Hematopoietic multipotent progenitor cell treated with erythropoietin and hydrocortisone succinate and interleukin-3 and kit ligand, for 6 days (in vitro differentiated cells): ENCODE data around the gene KRTAP4-7.
A peak's percentile ranks its signal among the peaks of the same experiment; 100 is the strongest.
"Not testable (repeated sequence)": the region's sequence is repeated elsewhere in the genome, so short reads cannot be mapped to it uniquely, and the experiment has no call there.

Experiments
- DNase-seq: peaks from one replicate; pipeline ENCODE4 v3.0.0-alpha.2; 2015

Gene KRTAP4-7

DNA sequence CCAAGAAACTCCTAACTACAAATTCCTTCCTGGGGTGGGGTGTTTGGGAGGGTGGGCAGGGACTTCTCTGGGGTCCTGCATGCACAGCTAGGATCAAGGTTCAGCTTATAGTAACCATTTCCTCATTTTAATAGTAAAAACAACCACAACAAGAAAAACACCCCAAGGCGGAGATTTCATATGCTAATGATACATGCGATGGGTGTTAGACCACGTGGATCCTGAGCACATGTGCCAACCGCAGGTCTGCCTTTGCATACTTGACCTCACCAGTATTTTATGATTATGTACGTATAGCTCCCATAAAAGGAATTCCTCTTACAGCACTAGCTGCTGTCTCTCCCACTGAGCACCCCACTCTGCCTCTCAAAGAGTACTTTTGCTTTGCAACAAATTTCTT lies 32.3 kb downstream of the KRTAP4-7 start:
- DNase-seq, result no peak

DNA sequence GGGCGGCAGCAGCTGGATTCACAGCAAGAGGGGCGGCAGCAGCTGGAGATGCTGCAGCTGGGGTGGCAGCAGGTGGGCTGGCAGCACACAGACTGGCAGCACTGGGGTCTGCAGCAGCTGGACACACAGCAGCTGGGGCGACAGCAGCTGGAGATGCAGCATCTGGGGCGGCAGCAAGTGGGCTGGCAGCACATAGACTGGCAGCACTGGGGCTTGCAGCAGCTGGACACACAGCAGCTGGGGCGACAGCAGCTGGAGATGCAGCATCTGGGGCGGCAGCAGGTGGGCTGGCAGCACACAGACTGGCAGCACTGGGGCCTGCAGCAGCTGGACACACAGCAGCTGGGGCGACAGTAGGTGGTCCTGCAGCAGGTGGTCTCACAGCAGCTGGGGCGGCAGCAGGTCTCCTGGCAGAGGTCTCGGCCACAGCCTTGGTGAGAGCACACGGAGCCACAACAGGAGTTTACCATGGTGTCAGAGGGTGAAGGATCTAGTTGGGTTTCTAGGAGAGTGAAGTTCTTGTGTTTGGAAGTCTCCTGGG lies 34.0 kb downstream of the KRTAP4-7 start, which contains the start of gene KRTAP4-11:
KRTAP4-11 (minus strand) TSS at position 528 of the 541 bp plus-strand sequence; CDS start at position 470, 58 bp downstream.
- not testable (repeated sequence) for DNase-seq

GRCh38 chr17:41118721-41119120 lies 34.8 kb downstream of the KRTAP4-7 start:
- DNase-seq, result no peak

DNA sequence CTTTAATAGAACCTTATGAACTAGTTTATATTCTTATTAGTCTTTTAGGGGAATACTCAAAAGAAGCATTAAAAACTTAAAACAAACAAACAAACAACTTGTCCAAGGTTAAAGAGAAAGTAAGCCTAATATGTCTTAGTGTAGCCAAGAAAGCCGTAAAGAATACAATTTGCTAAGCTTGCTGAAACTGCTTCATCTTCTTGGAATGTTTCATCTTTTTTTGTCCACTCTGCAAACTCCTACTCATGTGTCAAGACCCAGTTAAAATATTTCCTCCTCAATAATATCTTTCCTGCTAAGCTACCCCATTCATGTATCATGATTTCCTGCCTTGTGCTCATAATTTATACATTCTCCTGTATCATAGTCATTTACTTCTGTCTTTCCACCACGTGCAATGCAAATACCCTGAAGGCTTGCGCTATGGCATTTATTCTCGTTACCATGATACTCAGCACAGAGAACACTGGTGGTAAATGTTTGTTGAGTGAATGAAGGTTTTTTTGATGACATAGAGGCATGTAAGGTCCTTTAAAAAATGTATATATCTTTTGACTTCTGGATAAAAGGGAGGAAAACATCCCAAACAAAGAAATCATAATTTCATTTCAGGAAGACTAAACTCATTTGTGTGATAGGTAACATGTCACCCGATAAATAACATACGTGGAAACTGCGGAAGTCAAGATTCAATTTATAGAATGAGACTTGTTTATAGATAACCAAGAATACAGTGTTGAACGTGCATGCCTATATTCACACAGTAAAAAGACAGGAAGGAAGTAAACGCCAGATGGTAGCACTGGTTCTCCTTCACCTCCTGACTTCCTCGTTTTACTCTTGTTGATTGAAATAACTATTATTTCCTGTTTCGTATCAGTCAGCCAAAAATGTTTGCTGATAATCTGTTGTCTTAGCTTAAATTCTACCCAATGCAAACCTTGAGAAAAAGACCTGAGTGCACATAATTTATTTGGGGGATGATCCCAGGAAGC lies 36.0 kb downstream of the KRTAP4-7 start:
- peak; percentile 11 for DNase-seq

DNA sequence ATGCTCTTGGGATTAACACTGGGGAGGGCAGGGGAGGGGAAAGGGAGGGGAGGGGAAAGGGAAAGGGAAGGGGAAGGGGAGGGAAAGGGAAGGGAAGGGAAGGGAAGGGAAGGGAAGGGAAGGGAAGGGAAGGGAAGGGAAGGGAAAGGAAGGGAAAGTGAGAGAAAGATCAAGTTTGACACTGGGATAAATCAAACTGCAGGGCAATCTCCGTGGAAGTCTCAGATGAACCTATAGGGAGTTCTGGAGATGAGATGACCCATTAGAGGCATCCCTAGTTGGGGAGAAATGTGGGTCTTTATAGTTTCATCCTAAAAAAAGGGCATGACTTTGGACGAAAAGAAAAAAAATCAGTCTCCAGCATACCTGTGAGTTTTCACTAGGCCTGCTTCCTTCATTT lies 37.8 kb downstream of the KRTAP4-7 start:
- no peak for DNase-seq

GRCh38 chr17:41123292-41123990 lies 39.5 kb downstream of the KRTAP4-7 start:
- DNase-seq, result not testable (repeated sequence)

GRCh38 chr17:41123991-41124371 lies 40.0 kb downstream of the KRTAP4-7 start, which contains the start of gene KRTAP4-12:
Gene KRTAP4-12 (minus strand): TSS chr17:41124182. CDS start chr17:41124122, 60 bp downstream.
- not testable (repeated sequence) for DNase-seq

GRCh38 chr17:41125064-41125463 lies 41.1 kb downstream of the KRTAP4-7 start:
- DNase-seq, result no peak

- no peak for DNase-seq
Measured at GRCh38 chr17:41126412-41126811, 42.5 kb downstream of the KRTAP4-7 start.

GRCh38 chr17:41127371-41127770 lies 43.4 kb downstream of the KRTAP4-7 start:
- no peak for DNase-seq

- no peak for DNase-seq
Measured at GRCh38 chr17:41131979-41132378, 48.0 kb downstream of the KRTAP4-7 start.

DNA sequence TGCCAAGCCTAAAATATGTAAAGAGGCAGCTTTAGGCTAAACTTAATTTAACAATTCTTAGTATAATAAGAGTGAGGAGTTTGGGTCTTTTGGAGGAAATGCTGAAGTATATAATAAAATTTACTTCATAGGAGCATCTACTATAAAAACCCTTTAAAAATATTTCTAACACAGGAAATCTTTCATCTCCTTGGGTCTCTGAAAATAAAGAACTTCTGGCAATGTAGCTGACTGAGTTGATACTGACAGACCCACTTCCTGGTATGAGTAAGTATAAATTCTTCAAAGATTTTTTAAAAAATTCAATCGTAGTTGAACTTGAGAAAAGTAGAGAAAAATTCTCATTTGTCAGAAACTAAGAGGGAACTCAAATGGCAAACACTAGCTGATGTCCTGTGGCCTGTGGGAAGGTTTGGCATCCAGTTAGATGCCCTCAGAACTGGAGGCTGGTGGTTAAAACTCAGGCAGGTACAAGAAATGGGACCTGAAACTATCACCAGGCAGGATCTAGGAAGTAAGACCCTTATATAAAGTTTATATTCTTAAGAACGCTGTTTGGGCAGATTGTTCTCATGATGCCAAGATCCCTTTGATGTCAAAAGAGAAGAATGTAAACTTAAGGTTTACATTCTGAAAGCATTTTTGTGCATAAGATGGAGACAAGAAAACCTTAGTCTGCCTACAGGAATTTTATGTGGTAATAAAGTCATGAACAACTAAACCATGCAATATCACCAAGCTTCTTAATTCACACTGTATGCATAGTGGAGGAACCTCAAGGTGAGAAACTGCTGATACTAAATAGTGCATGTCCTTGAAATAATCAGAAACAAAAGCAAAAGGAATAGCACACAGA lies 50.2 kb downstream of the KRTAP4-7 start:
- no peak for DNase-seq
